PFSK-1 (cell line): ENCODE measurements around the gene SSH2.

Experiments used
- REST ChIP-seq, 2 experiments: IDR thresholded peaks; 2 replicates each; pipeline versions ENCODE4 v1.6.1 to v1.8.0; 2011 to 2012; ENCODE audit warnings: low read depth in 2 of 2, low read length in 2 of 2, control low read depth in 1 of 2, inconsistent platforms in 1 of 2, mild to moderate bottlenecking in 1 of 2, moderate library complexity in 1 of 2; ENCODE audit not compliant: insufficient read depth in 1 of 2
- TAF1 ChIP-seq: IDR thresholded peaks from 2 replicates; pipeline ENCODE4 v1.6.1; 2012; ENCODE audit warnings: low read length, control low read depth, borderline replicate concordance; ENCODE audit not compliant: insufficient read depth

- no peak for TF ChIP-seq TAF1
- TF ChIP-seq REST (IDR thresholded peaks at IDR 0.05; ENCODE audit: insufficient read depth in 1 of 2, low read depth in 2 of 2, low read length in 2 of 2): no peak
Observed at GRCh38 chr17:29653995-29654714, 275.9 kb downstream of the SSH2 start.
